ENCODE measurements around the gene POU2AF1. TPM values are rescaled to one million over a fixed set of nuclear protein-coding genes. Genes with fewer than 3 reads are reported as not detected.

POU2AF1 gene
- total RNA-seq, 2 donors from 2014 or later, result 1.6 to 10.5 TPM

DNA sequence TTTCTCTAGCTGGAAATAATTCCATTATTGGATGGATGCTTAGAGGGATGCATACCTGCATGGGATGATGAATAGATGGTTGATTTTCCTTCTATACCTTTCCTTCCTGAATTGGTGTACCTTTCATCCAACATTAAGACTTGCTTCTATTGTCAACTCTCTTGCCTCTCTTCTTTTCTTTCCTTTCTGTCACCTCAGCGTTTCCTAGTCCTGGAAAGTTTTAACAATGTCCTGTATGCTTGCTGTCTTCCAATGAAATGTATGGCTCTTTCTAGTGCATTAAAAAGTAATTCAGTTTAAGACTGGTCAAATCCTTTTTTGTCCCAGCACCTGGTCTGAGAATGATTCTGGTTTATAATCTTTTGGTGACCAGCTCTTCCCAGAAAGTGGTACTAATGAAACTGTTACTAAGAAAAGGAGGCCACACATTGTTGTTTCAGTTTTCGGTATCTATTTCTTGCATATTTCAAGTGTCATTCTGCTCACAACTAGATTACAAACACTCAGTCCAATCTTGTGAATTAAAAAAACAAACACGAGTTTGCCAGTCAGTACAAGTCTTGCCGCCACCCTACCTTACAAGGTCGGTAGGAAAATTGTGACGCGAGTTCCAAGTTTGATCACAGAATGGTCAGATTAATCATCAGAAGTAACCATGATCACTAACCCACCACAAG, 8.0 kb downstream of the POU2AF1 start:
- H3K4me3 Mint-ChIP-seq, result no peak overlapping the region
- H3K4me1 Mint-ChIP-seq, result peaks cover 5% of the 10 kb centered on the region
- ATAC-seq, result no peak
- H3K36me3 Mint-ChIP-seq (ENCODE audit: low read depth), result no peaks in the 10 kb centered on the region
- H3K27me3 Mint-ChIP-seq, result no peaks in the 10 kb centered on the region
- no peak overlapping the region for H3K27ac Mint-ChIP-seq
- H3K9me3 ChIP-seq (ENCODE audit: control insufficient read depth, low read length, poor library complexity, severe bottlenecking), result no peaks in the 10 kb centered on the region
- DNase-seq, result no peak

DNA sequence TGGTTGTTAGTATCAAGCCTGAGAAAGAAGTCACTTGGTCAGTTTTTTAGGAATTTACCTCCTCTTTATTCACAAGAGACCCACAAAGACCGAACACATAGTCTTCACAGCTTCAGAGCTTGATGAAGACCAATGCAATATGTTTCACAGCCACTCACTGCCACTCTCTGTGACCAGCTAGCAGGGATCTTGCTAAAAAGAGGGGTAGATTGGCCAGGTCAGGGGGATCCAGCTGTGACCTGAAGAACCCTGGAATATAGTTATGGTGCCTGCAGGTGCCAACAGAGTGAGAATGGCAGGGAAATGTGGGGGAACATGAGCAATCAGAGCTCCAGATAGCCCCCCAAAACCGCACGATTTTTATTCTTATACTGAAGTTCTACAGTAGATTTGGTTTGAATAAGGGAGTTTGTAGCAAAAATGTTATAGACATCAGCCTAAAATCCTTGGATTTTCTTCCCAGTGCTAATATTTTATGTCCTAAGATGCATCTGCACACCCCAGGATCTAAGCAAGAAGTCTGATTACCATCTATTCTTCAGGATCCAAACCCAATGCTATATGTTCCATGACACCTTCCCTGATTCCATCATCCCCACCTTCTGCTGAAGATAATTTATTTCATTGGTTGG, 8.7 kb downstream of the POU2AF1 start:
- no peak overlapping the region for H3K4me3 Mint-ChIP-seq
- H3K27me3 Mint-ChIP-seq, result no peaks in the 10 kb centered on the region
- no peaks in the 10 kb centered on the region for H3K36me3 Mint-ChIP-seq (ENCODE audit: low read depth)
- peaks cover 5% of the 10 kb centered on the region for H3K4me1 Mint-ChIP-seq
- no peak for ATAC-seq
- no peaks in the 10 kb centered on the region for H3K9me3 ChIP-seq (ENCODE audit: control insufficient read depth, low read length, poor library complexity, severe bottlenecking)
- DNase-seq, result no peak
- no peak overlapping the region for H3K27ac Mint-ChIP-seq

DNA sequence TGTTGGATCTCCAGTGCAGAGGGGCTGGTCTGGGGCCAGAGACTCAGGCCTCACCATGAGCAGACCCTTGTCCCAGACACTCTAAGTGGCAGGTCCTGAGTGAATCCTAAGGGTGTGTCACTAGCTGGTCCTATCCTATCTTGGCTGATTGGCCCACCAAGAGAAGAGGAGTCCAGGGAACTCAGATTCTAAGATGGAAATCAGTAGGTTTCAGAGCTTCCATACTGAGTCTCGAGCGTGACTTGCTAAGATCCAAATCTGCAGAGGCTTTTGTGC, 10.9 kb downstream of the POU2AF1 start:
- no peaks in the 10 kb centered on the region for H3K27me3 Mint-ChIP-seq
- no peak overlapping the region for H3K27ac Mint-ChIP-seq
- no peak for DNase-seq
- no peaks in the 10 kb centered on the region for H3K36me3 Mint-ChIP-seq (ENCODE audit: low read depth)
- no peak overlapping the region for H3K4me3 Mint-ChIP-seq
- ATAC-seq, result no peak
- H3K9me3 ChIP-seq (ENCODE audit: control insufficient read depth, low read length, poor library complexity, severe bottlenecking), result no peaks in the 10 kb centered on the region
- H3K4me1 Mint-ChIP-seq, result peaks cover 3% of the 10 kb centered on the region

DNA sequence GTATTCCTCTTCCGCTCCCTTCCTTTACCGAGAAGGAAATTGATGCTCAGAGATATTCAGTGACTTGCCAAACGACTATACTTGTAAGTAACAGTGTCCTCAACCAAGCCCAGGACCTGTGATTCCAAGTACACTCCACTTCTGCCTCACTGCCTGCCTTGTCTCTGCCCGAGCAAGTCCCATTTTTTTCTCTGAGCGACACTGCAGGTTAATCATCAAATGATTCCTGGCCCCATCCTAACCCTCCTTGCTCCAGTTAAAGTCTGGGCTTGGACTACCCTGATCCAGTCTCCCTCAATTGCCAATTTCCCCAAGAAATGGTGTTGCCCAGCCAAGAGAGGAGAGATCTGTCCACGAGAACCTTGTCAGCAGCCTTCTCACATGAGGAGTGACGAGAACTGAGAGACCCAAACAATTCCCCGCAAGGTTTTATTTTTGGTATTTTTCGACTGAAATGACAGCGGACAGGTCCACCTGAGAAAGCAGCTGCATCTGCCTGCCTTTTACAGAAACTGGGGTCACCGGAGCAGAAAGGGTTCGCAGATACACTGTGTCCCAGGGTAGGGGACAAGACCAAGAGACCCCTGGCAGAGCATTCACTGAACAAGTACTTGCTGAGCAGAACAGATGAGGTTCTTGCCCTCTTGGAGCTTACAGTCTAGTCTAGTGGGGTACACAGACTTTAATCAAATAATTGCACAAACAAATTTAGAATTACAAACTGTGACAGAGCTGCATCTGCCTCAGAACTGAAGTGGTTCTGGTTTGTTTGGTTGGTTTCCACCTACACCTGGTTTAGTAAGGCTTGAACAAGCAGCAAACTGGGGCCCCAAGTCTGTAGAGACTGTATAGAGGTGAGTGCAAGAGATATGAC, 11.4 kb downstream of the POU2AF1 start:
- peaks cover 1% of the 10 kb centered on the region for H3K4me1 Mint-ChIP-seq
- H3K27me3 Mint-ChIP-seq, result no peaks in the 10 kb centered on the region
- H3K27ac Mint-ChIP-seq, result no peak overlapping the region
- H3K9me3 ChIP-seq (ENCODE audit: control insufficient read depth, low read length, poor library complexity, severe bottlenecking), result no peaks in the 10 kb centered on the region
- H3K36me3 Mint-ChIP-seq (ENCODE audit: low read depth), result no peaks in the 10 kb centered on the region
- no peak overlapping the region for H3K4me3 Mint-ChIP-seq
- ATAC-seq (no peak), DNase-seq (no peak)

DNA sequence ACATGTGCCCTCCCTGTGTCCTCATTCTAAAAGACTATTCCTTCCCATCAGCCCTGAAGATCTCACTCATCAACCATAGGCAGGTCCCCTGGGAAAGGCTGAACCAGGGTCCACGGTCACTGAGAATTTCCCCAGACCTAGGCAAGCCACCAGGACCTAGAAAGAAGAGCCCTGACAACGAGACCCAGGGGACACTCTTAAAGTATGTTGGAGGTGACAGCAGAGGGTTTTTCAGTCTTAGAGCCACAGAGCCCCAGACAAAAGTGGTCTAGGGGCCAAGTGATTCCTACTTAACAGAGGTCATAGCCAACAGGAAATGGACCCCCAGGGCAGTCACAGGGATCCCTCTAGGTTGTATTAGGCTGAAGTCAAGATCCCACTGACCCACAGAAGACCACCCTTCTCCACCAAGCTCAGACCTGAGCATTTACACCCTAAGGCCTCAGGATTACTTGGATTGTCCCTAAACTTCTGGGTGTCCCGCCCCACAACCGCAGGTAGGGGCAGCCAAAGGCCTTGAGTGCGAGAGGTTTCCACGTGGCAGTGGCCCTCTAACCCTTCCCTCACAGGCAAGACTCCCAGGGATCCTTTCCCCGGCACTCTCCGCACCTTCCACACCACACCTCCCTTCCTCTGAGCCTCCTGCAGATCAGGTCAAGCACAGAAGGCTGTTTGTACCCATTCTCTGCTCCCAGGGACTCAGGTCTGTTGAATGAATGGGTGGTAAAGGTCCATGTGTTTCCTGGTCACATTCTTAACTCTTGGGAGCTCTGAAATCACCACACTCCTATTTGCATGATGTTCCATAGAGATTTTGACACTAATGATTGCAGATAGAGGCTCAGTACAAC, 12.3 kb downstream of the POU2AF1 start:
- H3K4me1 Mint-ChIP-seq, result peaks cover 2% of the 10 kb centered on the region
- H3K36me3 Mint-ChIP-seq (ENCODE audit: low read depth), result no peaks in the 10 kb centered on the region
- H3K4me3 Mint-ChIP-seq, result no peak overlapping the region
- no peak for DNase-seq
- no peak overlapping the region for H3K27ac Mint-ChIP-seq
- ATAC-seq, result no peak
- H3K27me3 Mint-ChIP-seq, result no peaks in the 10 kb centered on the region
- H3K9me3 ChIP-seq (ENCODE audit: control insufficient read depth, low read length, poor library complexity, severe bottlenecking), result no peaks in the 10 kb centered on the region

DNA sequence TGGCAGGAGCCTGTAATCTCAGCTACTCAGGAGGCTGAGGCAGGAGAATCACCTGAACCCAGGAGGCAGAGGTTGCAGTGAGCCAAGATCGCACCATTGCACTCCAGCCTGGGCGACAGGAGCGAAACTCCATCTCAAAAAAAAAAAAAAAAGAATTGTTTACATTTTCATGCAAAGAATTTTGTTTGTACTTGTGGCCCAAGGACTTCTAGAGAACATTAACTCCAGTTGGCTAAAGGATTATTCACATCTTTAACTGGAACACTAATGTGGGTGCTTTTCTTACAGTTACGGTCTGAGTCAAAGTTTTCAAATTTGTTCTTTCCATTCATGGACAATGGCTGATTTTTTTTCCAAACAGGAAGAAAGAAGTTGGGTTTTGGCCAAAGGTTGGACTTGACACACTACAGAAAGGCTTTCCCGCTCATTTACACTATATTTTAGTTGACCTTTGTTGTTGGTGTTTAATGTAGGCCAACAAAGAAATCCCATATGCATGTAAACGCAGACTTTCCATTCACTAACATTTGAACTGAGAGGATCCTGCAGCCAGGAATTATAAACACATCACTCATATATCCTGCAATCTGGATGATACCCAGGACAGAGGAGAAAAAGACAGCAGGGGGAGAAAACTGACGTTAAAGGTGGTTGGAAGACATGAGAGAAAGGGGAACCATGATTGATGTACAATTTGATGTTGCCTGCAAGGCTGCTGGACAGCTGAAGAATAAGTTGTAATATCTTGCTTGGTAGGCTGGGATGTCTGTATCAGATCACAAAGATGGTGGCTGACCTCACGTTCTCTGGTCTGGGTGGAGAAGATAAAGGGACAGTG, 13.1 kb downstream of the POU2AF1 start:
- Mint-ChIP-seq H3K4me1 (peaks cover 2% of the 10 kb centered on the region), H3K27me3 (no peaks in the 10 kb centered on the region), H3K27ac (no peak overlapping the region), H3K4me3 (no peak overlapping the region), H3K36me3 (ENCODE audit: low read depth) (no peaks in the 10 kb centered on the region)
- ATAC-seq (no peak), DNase-seq (no peak)
- H3K9me3 ChIP-seq (ENCODE audit: control insufficient read depth, low read length, poor library complexity, severe bottlenecking), result no peaks in the 10 kb centered on the region

DNA sequence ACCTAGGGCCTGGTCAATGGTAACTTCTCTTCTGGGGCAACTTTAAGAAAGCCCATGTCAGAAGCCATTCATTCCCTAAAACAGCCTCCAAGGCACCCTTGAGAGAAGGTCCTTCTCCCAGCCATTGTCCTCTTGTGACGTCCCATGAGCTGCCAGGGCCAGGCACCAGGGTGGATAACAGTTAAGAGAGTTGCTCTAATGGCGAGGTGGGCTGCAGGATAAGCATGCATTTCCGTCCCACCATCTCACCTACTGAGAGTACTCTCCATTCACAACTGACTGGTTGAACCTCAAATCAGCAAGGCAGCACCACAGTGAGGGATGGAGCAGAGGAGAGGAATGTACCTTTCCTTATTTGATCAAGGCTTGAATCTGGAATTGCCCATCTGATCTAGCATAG, 14.6 kb downstream of the POU2AF1 start:
- Mint-ChIP-seq H3K27me3 (no peaks in the 10 kb centered on the region), H3K4me1 (peaks cover 2% of the 10 kb centered on the region), H3K27ac (no peak overlapping the region), H3K36me3 (ENCODE audit: low read depth) (no peaks in the 10 kb centered on the region), H3K4me3 (no peak overlapping the region)
- ATAC-seq (no peak), DNase-seq (no peak)
- H3K9me3 ChIP-seq (ENCODE audit: control insufficient read depth, low read length, poor library complexity, severe bottlenecking), result no peaks in the 10 kb centered on the region

DNA sequence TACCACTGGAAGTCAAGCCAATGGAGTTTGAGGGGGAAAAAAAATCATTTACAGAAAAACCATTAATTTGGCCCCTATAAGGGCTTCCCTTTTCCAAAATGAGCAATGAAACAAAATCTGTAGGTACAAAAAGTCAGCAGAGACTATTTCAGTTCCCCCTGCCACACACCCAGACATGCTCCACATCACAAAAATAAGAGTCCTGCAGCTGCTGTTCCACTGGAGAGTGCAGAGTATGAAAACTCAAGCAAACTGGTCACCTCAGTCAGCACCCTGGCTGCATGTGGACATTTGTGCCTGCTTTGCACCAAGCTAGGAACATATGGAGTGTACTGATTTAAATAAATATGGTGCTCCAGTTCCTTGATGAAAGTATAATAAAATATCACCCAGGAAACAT, 15.1 kb downstream of the POU2AF1 start:
- H3K9me3 ChIP-seq (ENCODE audit: control insufficient read depth, low read length, poor library complexity, severe bottlenecking), result no peaks in the 10 kb centered on the region
- no peaks in the 10 kb centered on the region for H3K27me3 Mint-ChIP-seq
- peaks cover 2% of the 10 kb centered on the region for H3K4me1 Mint-ChIP-seq
- no peaks in the 10 kb centered on the region for H3K36me3 Mint-ChIP-seq (ENCODE audit: low read depth)
- no peak for DNase-seq
- no peak overlapping the region for H3K4me3 Mint-ChIP-seq
- no peak overlapping the region for H3K27ac Mint-ChIP-seq
- ATAC-seq, result no peak

DNA sequence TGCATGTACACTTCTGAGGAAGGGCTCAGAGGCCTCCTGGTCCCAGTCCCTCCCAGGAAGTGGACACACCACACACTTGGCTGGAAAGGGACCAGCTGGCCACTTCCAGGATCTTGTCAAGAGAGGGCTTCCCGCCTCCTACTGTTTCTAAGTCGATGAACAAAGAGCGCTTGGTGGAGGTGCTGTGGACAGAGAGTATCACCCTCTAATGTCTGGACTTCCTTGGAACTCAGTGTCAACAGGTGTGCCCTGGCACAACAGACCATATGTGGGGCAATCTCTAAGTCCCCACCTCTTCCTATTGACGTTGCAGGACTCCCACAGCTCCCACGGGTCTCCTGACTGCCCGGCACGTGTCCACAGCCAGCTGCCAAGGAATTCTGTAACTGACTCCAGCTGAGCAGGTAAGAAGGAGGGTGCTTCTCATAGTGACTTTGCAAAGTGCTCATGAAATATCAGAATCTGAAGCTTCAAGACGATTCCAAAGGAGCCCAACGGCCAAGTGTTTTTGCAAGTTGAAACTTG, 16.1 kb downstream of the POU2AF1 start:
- ATAC-seq (no peak), DNase-seq (no peak)
- no peaks in the 10 kb centered on the region for H3K36me3 Mint-ChIP-seq (ENCODE audit: low read depth)
- H3K27me3 Mint-ChIP-seq, result no peaks in the 10 kb centered on the region
- no peaks in the 10 kb centered on the region for H3K9me3 ChIP-seq (ENCODE audit: control insufficient read depth, low read length, poor library complexity, severe bottlenecking)
- H3K27ac Mint-ChIP-seq, result no peak overlapping the region
- no peak overlapping the region for H3K4me3 Mint-ChIP-seq
- H3K4me1 Mint-ChIP-seq, result peaks cover 2% of the 10 kb centered on the region

DNA sequence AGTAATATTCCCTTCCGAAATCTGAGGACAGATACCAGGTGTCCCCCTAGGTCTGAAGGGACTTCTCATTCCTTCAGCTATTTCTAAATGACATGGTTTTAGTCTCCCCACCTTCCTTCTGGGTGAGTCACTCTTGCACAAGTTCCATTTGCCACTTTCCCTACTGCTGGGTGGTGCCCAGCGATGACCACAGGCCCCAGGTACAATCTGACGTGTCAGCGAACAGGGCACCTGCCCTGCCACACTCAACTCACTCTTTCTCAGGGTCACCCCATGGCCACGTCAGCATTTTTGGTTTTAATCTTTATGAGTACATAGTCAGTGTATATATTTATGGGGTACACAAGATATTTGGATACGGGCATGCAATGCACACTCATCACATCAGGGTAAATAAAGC, 17.2 kb downstream of the POU2AF1 start:
- no peaks in the 10 kb centered on the region for H3K27me3 Mint-ChIP-seq
- no peak for ATAC-seq

DNA sequence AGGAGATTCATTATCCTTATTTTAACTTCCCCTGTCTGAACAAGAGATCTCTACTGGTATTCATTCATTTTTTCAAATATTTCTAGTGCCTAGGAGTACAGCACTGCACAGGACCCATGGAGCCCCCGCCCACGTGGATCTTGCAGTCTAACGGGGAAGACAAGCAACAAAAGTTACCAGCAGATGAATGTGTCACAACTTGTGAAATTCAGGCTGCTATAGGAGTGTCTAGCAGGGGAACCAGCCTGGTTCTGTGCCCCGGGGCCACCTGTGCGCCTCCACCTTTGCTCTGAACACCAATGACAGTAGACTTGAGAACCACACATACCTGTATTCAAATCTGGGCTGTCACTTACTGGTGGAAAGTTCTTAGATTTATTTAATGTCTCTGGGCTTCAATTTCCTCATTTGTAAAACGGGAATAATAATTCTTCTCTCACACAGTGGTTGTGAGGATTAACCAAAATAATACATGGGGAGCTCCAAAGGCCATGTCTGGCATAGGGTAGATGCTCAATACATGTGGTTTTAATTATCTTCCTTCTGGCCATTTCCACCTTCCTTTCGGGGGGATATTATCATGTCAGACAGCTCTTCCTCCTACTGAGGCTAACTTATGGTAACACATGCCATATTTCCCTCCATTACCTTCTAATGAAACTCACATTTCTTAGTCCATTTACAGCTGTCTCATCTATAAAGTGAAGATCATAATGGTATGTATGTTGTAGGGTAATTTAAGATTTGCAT, 17.8 kb downstream of the POU2AF1 start:
- Mint-ChIP-seq H3K4me3 (no peak overlapping the region), H3K36me3 (ENCODE audit: low read depth) (no peaks in the 10 kb centered on the region), H3K27me3 (no peaks in the 10 kb centered on the region), H3K27ac (no peak overlapping the region), H3K4me1 (peaks cover 2% of the 10 kb centered on the region)
- DNase-seq (no peak), ATAC-seq (no peak)
- no peaks in the 10 kb centered on the region for H3K9me3 ChIP-seq (ENCODE audit: control insufficient read depth, low read length, poor library complexity, severe bottlenecking)

More for the DNA sequence above, 17.2 kb downstream of the POU2AF1 start:
- no peak overlapping the region for H3K27ac Mint-ChIP-seq
- H3K9me3 ChIP-seq (ENCODE audit: control insufficient read depth, low read length, poor library complexity, severe bottlenecking), result no peaks in the 10 kb centered on the region
- no peak for DNase-seq
- no peak overlapping the region for H3K4me3 Mint-ChIP-seq
- H3K36me3 Mint-ChIP-seq (ENCODE audit: low read depth), result no peaks in the 10 kb centered on the region
- peaks cover 2% of the 10 kb centered on the region for H3K4me1 Mint-ChIP-seq

Data from T-helper 17 cell (primary cell).